Stimulated activated CD4-positive, alpha-beta T cell treated with anti-CD3 and anti-CD28 coated beads, Interleukin-12 subunit alpha, Interleukin-12 subunit beta, amount 100 ng/mL, for 48 hours (primary cell): ENCODE data around the gene SPZ1.
"Not testable (repeated sequence)": the region's sequence is repeated elsewhere in the genome, so short reads cannot be mapped to it uniquely, and the experiment has no call there.

Source experiments
- DNase-seq, 3 donors: peaks; one replicate each; pipeline ENCODE4 v3.0.0-alpha.2; 2020; ENCODE audit warnings: low read depth in 2 of 3, low spot score in 1 of 3

SPZ1 gene

GRCh38 chr5:80337379-80337778 lies 17.6 kb downstream of the SPZ1 start:
- no peak for DNase-seq

GRCh38 chr5:80339116-80339515 lies 19.3 kb downstream of the SPZ1 start:
- no peak for DNase-seq

GRCh38 chr5:80341016-80341775 lies 21.4 kb downstream of the SPZ1 start:
- DNase-seq = no peak

- DNase-seq = no peak
Measured at GRCh38 chr5:80343067-80343466, 23.3 kb downstream of the SPZ1 start.

- DNase-seq = peak; percentile 3 to 14 (median 5)
Measured at GRCh38 chr5:80346055-80346454, 26.3 kb downstream of the SPZ1 start.

GRCh38 chr5:80348171-80348570 lies 28.4 kb downstream of the SPZ1 start:
- no peak for DNase-seq

- DNase-seq = not testable (repeated sequence)
Measured at GRCh38 chr5:80351019-80351418, 31.2 kb downstream of the SPZ1 start.

GRCh38 chr5:80355686-80356085 lies 35.9 kb downstream of the SPZ1 start:
- no peak for DNase-seq

- DNase-seq = no peak
Measured at GRCh38 chr5:80357671-80358070, 37.9 kb downstream of the SPZ1 start.

- no peak for DNase-seq
Measured at GRCh38 chr5:80360914-80361444, 41.2 kb downstream of the SPZ1 start.

GRCh38 chr5:80364892-80365291 lies 45.1 kb downstream of the SPZ1 start:
- DNase-seq = no peak

- no peak for DNase-seq
Measured at GRCh38 chr5:80368661-80369480, 49.1 kb downstream of the SPZ1 start.

- no peak for DNase-seq
Measured at GRCh38 chr5:80369521-80369920, 49.7 kb downstream of the SPZ1 start.

- DNase-seq = no peak
Measured at GRCh38 chr5:80370390-80370789, 50.6 kb downstream of the SPZ1 start.
